Psoas muscle (tissue), 8 donors: Measurements from ENCODE around the gene EFHC2. TPM values are rescaled to one million over a fixed set of nuclear protein-coding genes. Genes with fewer than 3 reads are reported as not detected.

Source experiments
- ATAC-seq, 4 donors: fragments of 200-7000 bp; cut with Tn5 transposase; one replicate each; pipeline ENCODE4 v1.9.1; 2020; ENCODE audit warnings: moderate library complexity in 3 of 4, mild to moderate bottlenecking in 2 of 4
- DNase-seq, 2 donors: peaks; one replicate each; pipeline ENCODE4 v3.0.0-alpha.2; 2020
- H3K27ac ChIP-seq: fragments of 200-600 bp; one replicate; pipeline ENCODE4 v1.8.0; 2022
- H3K27me3 ChIP-seq, 3 donors: fragments of 200-600 bp in 1 of 3; one replicate each; pipeline versions ENCODE4 v1.6.1 to v1.8.0; 2013 to 2022; ENCODE audit warnings: low read length in 2 of 3, mild to moderate bottlenecking in 2 of 3, moderate library complexity in 1 of 3; ENCODE audit not compliant: insufficient read depth in 3 of 3
- H3K36me3 ChIP-seq, 2 donors: fragments of 200-600 bp in 1 of 2; one replicate each; pipeline versions ENCODE4 v1.6.1 to v1.8.0; 2013 to 2022; ENCODE audit warnings: low read depth in 1 of 2, mild to moderate bottlenecking in 1 of 2, moderate library complexity in 1 of 2; ENCODE audit not compliant: insufficient read depth in 1 of 2
- H3K4me1 ChIP-seq: fragments of 200-600 bp; one replicate; pipeline ENCODE4 v1.8.0; 2022
- H3K4me3 ChIP-seq: fragments of 200-600 bp; one replicate; pipeline ENCODE4 v1.8.0; 2022; ENCODE audit warnings: mild to moderate bottlenecking
- H3K9me3 ChIP-seq: fragments of 200-600 bp; one replicate; pipeline ENCODE4 v1.8.0; 2022
- WGBS, 3 donors: extraction: QIAGEN DNeasy Blood & Tissue Kit; methylation state at CpG; one replicate each; pipeline versions ENCODE4 v1.1.6 to v1.1.7; 2013; 5-methylcytosine and 5-hydroxymethylcytosine counted together
- intact Hi-C, 2 donors: fragments of 100-400 bp; cut with DNase I; formaldehyde crosslinking; loops; one replicate each; pipeline versions ENCODE4 v1.11.0 to v1.14.2; 2022
- polyA plus RNA-seq, 3 donors: library from polyadenylated mRNA; stranded (reverse); fragments of 200-250 nt; gene quantifications; one replicate each; pipeline ENCODE4 v1.2.3, GENCODE V29; 2013
- total RNA-seq, 4 donors: library from RNA; stranded (reverse); fragmentation: NEBNext Ultra II Directional in 2 of 4; extraction: Animal tissue kit (Norgen Biotek cat#: 25700) in 2 of 4; gene quantifications; one replicate each; pipeline versions ENCODE4 v1.2.1 to v1.2.4, GENCODE V29; 2021 to 2023
- TF ChIP-seq, protein P1 (sequence below): fragments of 200-600 bp; IDR thresholded peaks from one replicate; pipeline ENCODE4 v1.8.0; 2022; ENCODE audit warnings: antibody characterized with exemption
- donor health status: healthy with polysubstance abuse.
- donor health status: DM: no; HTN: no; CAD: no; lungs with moderate emphysema.
- donor health status: Bipolar disorder and iron deficiency.
- donor health status: healthy.
- donor health status: DM: yes; HTN: yes; CAD: no.
- donor health status: DM: no; HTN: no; CAD: no.
- donor health status: DM: no; HTN: no; CAD: no.
- donor health status: DM: yes; HTN: yes; CAD: no.

EFHC2 gene
- total and polyA plus RNA-seq, 7 donors = 0.05 to 0.11 (median 0.08) TPM; not detected in 4

- H3K36me3 ChIP-seq = no peaks in the 10 kb centered on the region
- TF ChIP-seq, protein P1, sequence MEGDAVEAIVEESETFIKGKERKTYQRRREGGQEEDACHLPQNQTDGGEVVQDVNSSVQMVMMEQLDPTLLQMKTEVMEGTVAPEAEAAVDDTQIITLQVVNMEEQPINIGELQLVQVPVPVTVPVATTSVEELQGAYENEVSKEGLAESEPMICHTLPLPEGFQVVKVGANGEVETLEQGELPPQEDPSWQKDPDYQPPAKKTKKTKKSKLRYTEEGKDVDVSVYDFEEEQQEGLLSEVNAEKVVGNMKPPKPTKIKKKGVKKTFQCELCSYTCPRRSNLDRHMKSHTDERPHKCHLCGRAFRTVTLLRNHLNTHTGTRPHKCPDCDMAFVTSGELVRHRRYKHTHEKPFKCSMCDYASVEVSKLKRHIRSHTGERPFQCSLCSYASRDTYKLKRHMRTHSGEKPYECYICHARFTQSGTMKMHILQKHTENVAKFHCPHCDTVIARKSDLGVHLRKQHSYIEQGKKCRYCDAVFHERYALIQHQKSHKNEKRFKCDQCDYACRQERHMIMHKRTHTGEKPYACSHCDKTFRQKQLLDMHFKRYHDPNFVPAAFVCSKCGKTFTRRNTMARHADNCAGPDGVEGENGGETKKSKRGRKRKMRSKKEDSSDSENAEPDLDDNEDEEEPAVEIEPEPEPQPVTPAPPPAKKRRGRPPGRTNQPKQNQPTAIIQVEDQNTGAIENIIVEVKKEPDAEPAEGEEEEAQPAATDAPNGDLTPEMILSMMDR = no peak
- intact Hi-C loops = no loop called here
- H3K4me3 ChIP-seq = no peak overlapping the region
- WGBS, 3 donors = 80 to 83% (median 80%) methylated on average over 5 of the region's 5 CpGs
- DNase-seq = no peak
- H3K9me3 ChIP-seq = no peaks in the 10 kb centered on the region
- H3K27ac ChIP-seq = no peak overlapping the region
- peaks cover 0 to 15% (median 0%) of the 10 kb centered on the region in 3 donors for H3K27me3 ChIP-seq
- H3K4me1 ChIP-seq = no peaks in the 10 kb centered on the region
- ATAC-seq = no peak
Measured at GRCh38 chrX:44290718-44291117, 52.8 kb downstream of the EFHC2 start.

- Histone ChIP-seq H3K36me3 (no peaks in the 10 kb centered on the region), H3K27ac (no peak overlapping the region), H3K4me3 (no peak overlapping the region), H3K9me3 (no peaks in the 10 kb centered on the region), H3K27me3 (no peaks in the 10 kb centered on the region), H3K4me1 (no peaks in the 10 kb centered on the region)
- TF ChIP-seq, protein P1 = no peak
- ATAC-seq = no peak
- intact Hi-C loops = no loop called here
- WGBS, 3 donors = 68 to 74% (median 72%) methylated on average over 10 of the region's 10 CpGs
- no peak for DNase-seq
Measured at GRCh38 chrX:44282753-44283152, 60.7 kb downstream of the EFHC2 start.

DNA sequence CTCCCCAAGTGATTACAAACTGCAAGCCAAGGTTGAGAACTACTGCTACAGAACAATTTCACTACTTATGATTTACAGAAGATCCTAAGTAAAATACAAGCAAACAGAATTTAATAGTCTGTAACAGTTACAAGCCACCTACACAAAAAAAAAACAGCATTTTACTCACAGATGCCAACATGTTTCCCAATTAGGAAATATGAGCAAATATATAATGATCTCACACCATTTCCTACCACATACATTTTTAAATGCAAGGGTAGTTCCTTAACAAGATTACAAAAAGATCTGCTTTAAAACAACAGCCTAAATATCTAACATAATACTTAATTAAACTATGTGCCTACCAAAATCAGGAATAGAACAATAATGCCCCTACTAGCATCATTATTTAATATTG lies 63.4 kb downstream of the EFHC2 start:
- Histone ChIP-seq H3K4me3 (no peak overlapping the region), H3K27me3 (no peaks in the 10 kb centered on the region), H3K27ac (no peak overlapping the region), H3K36me3 (no peaks in the 10 kb centered on the region), H3K9me3 (no peaks in the 10 kb centered on the region), H3K4me1 (no peaks in the 10 kb centered on the region)
- intact Hi-C loops = no loop called here
- DNase-seq (no peak), ATAC-seq (no peak)
- TF ChIP-seq, protein P1 = no peak

- H3K9me3 ChIP-seq = no peaks in the 10 kb centered on the region
- ATAC-seq (no peak), DNase-seq (no peak)
- no peaks in the 10 kb centered on the region for H3K4me1 ChIP-seq
- peaks cover 0 to 6% (median 0%) of the 10 kb centered on the region in 3 donors for H3K27me3 ChIP-seq
- H3K36me3 ChIP-seq = no peaks in the 10 kb centered on the region
- TF ChIP-seq, protein P1 = no peak
- no peak overlapping the region for H3K27ac ChIP-seq
- intact Hi-C loops = no loop called here
- no peak overlapping the region for H3K4me3 ChIP-seq
Measured at GRCh38 chrX:44274096-44274495, 69.4 kb downstream of the EFHC2 start.

DNA sequence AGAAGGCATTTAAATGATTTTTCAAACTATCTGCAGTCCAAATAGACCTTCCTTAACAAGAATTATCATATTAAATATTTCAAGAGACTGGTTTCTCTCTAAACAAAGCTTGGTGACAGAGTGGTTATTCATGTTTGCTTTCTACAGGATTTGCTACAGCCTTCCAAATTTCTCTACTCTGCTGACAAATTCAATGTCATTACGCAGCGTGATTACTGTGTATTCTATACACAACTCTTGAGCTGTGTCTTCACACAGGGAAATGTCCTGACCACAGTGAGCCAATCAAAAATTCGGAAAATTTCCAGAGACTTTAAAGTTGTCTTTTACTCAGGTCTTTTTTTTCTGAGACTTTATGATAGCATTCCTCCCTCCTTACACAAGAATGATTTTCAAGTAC lies 75.6 kb downstream of the EFHC2 start:
- H3K36me3 ChIP-seq = no peaks in the 10 kb centered on the region
- no peak overlapping the region for H3K4me3 ChIP-seq
- 73 to 99% (median 93%) methylated on average over 3 of the region's 3 CpGs for WGBS, 3 donors
- H3K9me3 ChIP-seq = no peaks in the 10 kb centered on the region
- no peak overlapping the region for H3K27ac ChIP-seq
- intact Hi-C loops = no loop called here
- H3K4me1 ChIP-seq = no peaks in the 10 kb centered on the region
- no peak for ATAC-seq
- TF ChIP-seq, protein P1 = no peak
- H3K27me3 ChIP-seq = peaks cover 0 to 6% (median 0%) of the 10 kb centered on the region in 3 donors
- DNase-seq = no peak
